ENCODE results near the gene MBD4.

The MBD4 gene

GRCh38 chr3:129463094-129463493 lies 23.3 kb upstream of the MBD4 start:
- DNase-seq (ENCODE audit: low read depth in 2 of 2) = no peak

- DNase-seq (ENCODE audit: low read depth in 2 of 2) = no peak
Observed at GRCh38 chr3:129462361-129462968, 22.7 kb upstream of the MBD4 start.

GRCh38 chr3:129461461-129462146 lies 21.9 kb upstream of the MBD4 start:
- DNase-seq (ENCODE audit: low read depth in 2 of 2) = no peak

- no peak for DNase-seq (ENCODE audit: low read depth in 2 of 2)
Observed at GRCh38 chr3:129461022-129461421, 21.3 kb upstream of the MBD4 start.

GRCh38 chr3:129460572-129460971 lies 20.8 kb upstream of the MBD4 start:
- DNase-seq (ENCODE audit: low read depth in 2 of 2) = no peak

- DNase-seq (ENCODE audit: low read depth in 2 of 2) = no peak
Observed at GRCh38 chr3:129460155-129460554, 20.4 kb upstream of the MBD4 start.

- no peak for DNase-seq (ENCODE audit: low read depth in 2 of 2)
Observed at GRCh38 chr3:129453732-129454131, 14.0 kb upstream of the MBD4 start.

- DNase-seq (ENCODE audit: low read depth in 2 of 2) = no peak
Observed at GRCh38 chr3:129449279-129450115, 9.7 kb upstream of the MBD4 start.

- DNase-seq (ENCODE audit: low read depth in 2 of 2) = no peak
Observed at GRCh38 chr3:129448186-129448895, 8.6 kb upstream of the MBD4 start.

GRCh38 chr3:129446926-129447325 lies 7.2 kb upstream of the MBD4 start:
- DNase-seq (ENCODE audit: low read depth in 2 of 2) = no peak

GRCh38 chr3:129445471-129445870 lies 5.7 kb upstream of the MBD4 start:
- no peak for DNase-seq (ENCODE audit: low read depth in 2 of 2)

GRCh38 chr3:129442947-129443346 lies 3.2 kb upstream of the MBD4 start:
- DNase-seq (ENCODE audit: low read depth in 2 of 2) = no peak

GRCh38 chr3:129442486-129442885 lies 2.7 kb upstream of the MBD4 start:
- no peak for DNase-seq (ENCODE audit: low read depth in 2 of 2)

- peak in 1 of 2 experiments; percentile 9 for DNase-seq (ENCODE audit: low read depth in 2 of 2)
Observed at GRCh38 chr3:129441782-129442181, 2.0 kb upstream of the MBD4 start.

- no peak for DNase-seq (ENCODE audit: low read depth in 2 of 2)
Observed at GRCh38 chr3:129441215-129441614, 1.5 kb upstream of the MBD4 start.

- DNase-seq (ENCODE audit: low read depth in 2 of 2) = no peak
Observed at GRCh38 chr3:129440618-129441190, 956 bp upstream of the MBD4 start.

- DNase-seq (ENCODE audit: low read depth in 2 of 2) = no peak
Observed at GRCh38 chr3:129439226-129439816, 427 bp downstream of the MBD4 start.

GRCh38 chr3:129435367-129435766 lies 4.4 kb downstream of the MBD4 start:
- DNase-seq (ENCODE audit: low read depth in 2 of 2) = no peak

- DNase-seq (ENCODE audit: low read depth in 2 of 2) = no peak
Observed at GRCh38 chr3:129434140-129434539, 5.6 kb downstream of the MBD4 start.

GRCh38 chr3:129433565-129433964 lies 6.2 kb downstream of the MBD4 start:
- no peak for DNase-seq (ENCODE audit: low read depth in 2 of 2)

GRCh38 chr3:129432671-129433070 lies 7.1 kb downstream of the MBD4 start:
- no peak for DNase-seq (ENCODE audit: low read depth in 2 of 2)
